ENCODE results near the gene BAMBI. TPM values are rescaled to one million over a fixed set of nuclear protein-coding genes. Genes with fewer than 3 reads are reported as not detected.

Gene BAMBI, protein sequence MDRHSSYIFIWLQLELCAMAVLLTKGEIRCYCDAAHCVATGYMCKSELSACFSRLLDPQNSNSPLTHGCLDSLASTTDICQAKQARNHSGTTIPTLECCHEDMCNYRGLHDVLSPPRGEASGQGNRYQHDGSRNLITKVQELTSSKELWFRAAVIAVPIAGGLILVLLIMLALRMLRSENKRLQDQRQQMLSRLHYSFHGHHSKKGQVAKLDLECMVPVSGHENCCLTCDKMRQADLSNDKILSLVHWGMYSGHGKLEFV
- total RNA-seq: under 1 TPM; 0.22 to 0.92 (median 0.53) TPM

DNA sequence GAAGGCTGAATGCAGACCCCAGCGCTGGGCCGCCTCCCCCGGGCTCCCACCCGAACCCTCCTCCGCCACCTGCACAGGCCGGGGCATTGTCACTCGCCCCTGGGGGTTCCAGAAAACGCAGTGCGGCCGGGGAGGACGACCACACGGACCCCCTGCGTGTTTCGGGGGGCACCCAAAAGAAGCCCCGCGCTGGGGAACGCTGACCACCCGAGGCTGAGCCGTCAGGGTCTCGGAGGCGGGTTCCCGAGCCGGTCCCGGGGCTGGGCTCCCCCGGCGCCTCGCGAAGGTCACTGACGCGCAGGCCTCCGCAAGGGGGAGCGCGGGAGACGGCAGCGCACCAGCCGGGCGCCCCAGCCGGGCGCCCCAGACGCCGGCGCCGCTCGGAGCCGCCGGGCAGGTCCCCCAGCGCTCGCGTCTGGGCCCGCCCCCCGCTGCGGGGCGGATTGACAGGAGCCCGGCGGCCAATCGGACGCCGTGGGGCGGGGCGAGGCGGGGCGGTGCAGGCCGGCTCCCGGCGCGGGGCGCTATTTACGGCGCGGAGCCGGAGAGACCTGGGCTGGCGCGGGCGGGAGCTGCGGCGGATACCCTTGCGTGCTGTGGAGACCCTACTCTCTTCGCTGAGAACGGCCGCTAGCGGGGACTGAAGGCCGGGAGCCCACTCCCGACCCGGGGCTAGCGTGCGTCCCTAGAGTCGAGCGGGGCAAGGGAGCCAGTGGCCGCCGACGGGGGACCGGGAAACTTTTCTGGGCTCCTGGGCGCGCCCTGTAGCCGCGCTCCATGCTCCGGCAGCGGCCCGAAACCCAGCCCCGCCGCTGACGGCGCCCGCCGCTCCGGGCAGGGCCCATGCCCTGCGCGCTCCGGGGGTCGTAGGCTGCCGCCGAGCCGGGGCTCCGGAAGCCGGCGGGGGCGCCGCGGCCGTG is at the start of gene BAMBI:
Gene BAMBI, plus strand, starts transcription at position 554 of the 920 bp plus-strand sequence. CDS start 377 bp downstream, outside the sequence.
- Histone ChIP-seq H3K4me3 (replicated peaks in 1 of 3) (peak within 1 kb of the TSS; percentile 44 to 87 (median 57)), H3K27ac (no peak within 1 kb of the TSS), H3K9me3 (no peaks in the 10 kb centered on the region), H3K27me3 (no peaks in the 10 kb centered on the region), H3K36me3 (no peaks in the 10 kb centered on the region), H3K4me1 (peaks cover 9 to 14% of the 10 kb centered on the region in 2 donors)
- TF ChIP-seq POLR2A (IDR thresholded peaks at IDR 0.05): peak in 1 of 2 donors; percentile 94
- TF ChIP-seq, protein P1, sequence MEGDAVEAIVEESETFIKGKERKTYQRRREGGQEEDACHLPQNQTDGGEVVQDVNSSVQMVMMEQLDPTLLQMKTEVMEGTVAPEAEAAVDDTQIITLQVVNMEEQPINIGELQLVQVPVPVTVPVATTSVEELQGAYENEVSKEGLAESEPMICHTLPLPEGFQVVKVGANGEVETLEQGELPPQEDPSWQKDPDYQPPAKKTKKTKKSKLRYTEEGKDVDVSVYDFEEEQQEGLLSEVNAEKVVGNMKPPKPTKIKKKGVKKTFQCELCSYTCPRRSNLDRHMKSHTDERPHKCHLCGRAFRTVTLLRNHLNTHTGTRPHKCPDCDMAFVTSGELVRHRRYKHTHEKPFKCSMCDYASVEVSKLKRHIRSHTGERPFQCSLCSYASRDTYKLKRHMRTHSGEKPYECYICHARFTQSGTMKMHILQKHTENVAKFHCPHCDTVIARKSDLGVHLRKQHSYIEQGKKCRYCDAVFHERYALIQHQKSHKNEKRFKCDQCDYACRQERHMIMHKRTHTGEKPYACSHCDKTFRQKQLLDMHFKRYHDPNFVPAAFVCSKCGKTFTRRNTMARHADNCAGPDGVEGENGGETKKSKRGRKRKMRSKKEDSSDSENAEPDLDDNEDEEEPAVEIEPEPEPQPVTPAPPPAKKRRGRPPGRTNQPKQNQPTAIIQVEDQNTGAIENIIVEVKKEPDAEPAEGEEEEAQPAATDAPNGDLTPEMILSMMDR (IDR thresholded peaks at IDR 0.05): peak in 5 of 6 experiments; percentile 23 to 84 (median 65)
- 0% methylated on average over 12 to 13 of the region's 120 CpGs for WGBS, 2 donors
- peak; percentile 94 for DNase-seq
- intact Hi-C loops (cut with DNase I): loop anchor here (5.0 kb wide), 1 partner anchor 625 kb away; no protein-coding TSS in a partner anchor

DNA sequence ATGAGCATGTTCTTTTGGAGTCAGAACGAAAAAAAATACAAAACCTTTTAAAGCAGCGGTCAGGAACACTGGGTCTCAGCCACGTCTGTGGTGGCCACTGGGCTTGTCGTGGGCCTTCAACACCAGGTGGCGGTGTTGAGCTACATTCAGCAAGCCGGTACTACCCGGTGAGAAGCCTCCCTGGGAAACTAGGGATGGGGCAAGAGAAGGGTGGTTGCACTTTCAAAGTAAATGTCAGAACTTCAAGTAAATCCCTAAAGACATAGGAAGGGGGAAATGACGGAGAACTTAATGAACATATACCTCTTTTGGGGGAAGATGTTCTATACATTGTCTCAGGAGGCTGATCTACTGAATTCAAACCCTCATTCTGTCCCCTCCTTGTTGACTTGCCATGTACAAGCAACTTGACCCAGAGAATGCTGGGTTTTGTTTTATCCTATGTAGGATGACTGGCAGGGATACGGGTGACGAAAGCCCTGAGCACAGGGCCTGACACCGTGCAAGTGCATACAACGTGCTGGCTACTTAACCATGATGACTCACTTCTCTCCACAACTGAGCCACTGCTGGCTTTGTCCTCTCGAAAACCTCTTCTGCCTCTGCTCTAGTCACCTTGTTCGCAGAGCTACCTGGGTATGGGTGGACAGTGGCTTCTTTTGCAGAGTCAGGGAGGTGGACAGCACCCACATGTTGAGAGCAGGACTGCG is 49.0 kb upstream of the BAMBI start:
- no peak overlapping the region for H3K4me3 ChIP-seq (replicated peaks in 1 of 3)
- no peaks in the 10 kb centered on the region for H3K9me3 ChIP-seq
- intact Hi-C loops (cut with DNase I): no loop called here
- H3K4me1 ChIP-seq: peaks cover 5 to 6% of the 10 kb centered on the region in 2 donors
- peak; percentile 83 to 90 for DNase-seq
- TF ChIP-seq POLR2A (IDR thresholded peaks at IDR 0.05): no peak
- TF ChIP-seq, protein P1 (IDR thresholded peaks at IDR 0.05): peak; percentile 55 to 85 (median 78)
- WGBS, 2 donors: 17 to 19% methylated on average over 15 of the region's 15 CpGs
- no peaks in the 10 kb centered on the region for H3K36me3 ChIP-seq
- no peak overlapping the region for H3K27ac ChIP-seq
- no peaks in the 10 kb centered on the region for H3K27me3 ChIP-seq

DNA sequence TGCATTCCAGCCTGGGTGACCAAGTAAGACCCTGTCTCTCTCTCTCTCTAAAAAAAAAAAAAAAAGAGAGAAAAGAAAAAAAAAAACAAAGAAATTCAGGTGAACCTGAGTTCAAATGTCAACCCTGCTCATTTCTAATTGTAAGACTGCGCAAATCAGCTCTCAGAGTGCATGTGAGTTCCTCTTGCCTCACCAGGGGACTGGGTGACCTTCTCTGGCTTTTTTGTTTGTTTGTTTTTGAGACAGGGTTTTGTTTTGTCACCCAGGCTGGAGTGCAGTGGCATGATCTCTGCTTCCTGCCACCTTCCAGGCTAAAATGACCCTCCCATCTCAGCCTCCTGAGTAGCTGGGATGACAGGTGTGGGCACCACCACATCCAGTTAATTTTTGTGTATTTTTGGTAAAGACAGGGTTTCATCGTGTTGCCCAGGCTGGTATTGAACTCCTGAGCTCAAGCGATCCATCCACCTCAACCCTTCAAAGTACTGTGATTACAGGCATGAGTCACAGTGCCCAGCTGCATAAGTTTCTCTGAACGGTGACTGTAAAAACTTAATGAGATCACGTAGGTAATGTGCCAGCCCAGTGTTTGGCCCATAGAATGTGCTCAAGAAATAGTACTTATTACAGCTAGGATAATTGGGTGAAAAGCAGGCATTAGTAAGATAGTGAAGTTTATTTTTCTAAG is 45.3 kb upstream of the BAMBI start:
- intact Hi-C loops (cut with DNase I): no loop called here
- H3K27me3 ChIP-seq: no peaks in the 10 kb centered on the region
- TF ChIP-seq POLR2A (IDR thresholded peaks at IDR 0.05): no peak
- TF ChIP-seq, protein P1 (IDR thresholded peaks at IDR 0.05): no peak
- H3K4me1 ChIP-seq: peaks cover 5 to 6% of the 10 kb centered on the region in 2 donors
- H3K9me3 ChIP-seq: no peaks in the 10 kb centered on the region
- H3K27ac ChIP-seq: no peak overlapping the region
- 55 to 67% methylated on average over 5 of the region's 5 CpGs for WGBS, 2 donors
- no peak overlapping the region for H3K4me3 ChIP-seq (replicated peaks in 1 of 3)
- H3K36me3 ChIP-seq: no peaks in the 10 kb centered on the region
- DNase-seq: peak; percentile 16 to 51

DNA sequence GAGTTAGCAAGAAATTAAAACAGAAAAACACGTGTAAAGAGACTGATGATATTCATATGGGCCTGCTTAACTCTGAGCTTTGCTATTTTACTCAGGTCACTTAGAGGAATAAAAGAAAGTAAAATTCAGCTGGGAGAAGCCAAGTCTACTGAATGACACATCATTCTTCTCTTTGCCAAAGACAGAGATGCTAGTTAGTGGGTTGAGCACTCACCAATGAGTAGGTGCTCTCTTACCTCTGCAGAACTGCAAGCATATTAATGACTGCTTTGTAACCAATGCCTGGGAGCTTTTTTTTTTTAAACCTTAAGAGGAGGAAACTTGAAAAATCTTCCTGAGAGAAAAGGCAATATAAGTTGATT is 44.8 kb upstream of the BAMBI start:
- WGBS, 2 donors: 48 to 65% methylated on average over 1 of the region's 1 CpG
- H3K27ac ChIP-seq: no peak overlapping the region
- DNase-seq: no peak
- H3K4me1 ChIP-seq: peaks cover 5 to 6% of the 10 kb centered on the region in 2 donors
- H3K4me3 ChIP-seq (replicated peaks in 1 of 3): no peak overlapping the region
- intact Hi-C loops (cut with DNase I): no loop called here
- no peaks in the 10 kb centered on the region for H3K27me3 ChIP-seq
- no peaks in the 10 kb centered on the region for H3K36me3 ChIP-seq
- no peaks in the 10 kb centered on the region for H3K9me3 ChIP-seq
- TF ChIP-seq, protein P1 (IDR thresholded peaks at IDR 0.05): no peak
- no peak for TF ChIP-seq POLR2A (IDR thresholded peaks at IDR 0.05)
